Glutamatergic neuron (in vitro differentiated cells): ENCODE results near the gene ABCB6. TPM values are rescaled to one million over a fixed set of nuclear protein-coding genes. Genes with fewer than 3 reads are reported as not detected.

Source experiments
- DNase-seq: peaks from one replicate; pipeline ENCODE4 v3.0.0; 2022
- H3K27ac Mint-ChIP-seq: one replicate; pipeline ENCODE4 v1.8.0; 2020; ENCODE audit warnings: mild to moderate bottlenecking, mixed read lengths, inconsistent platforms; ENCODE audit not compliant: unreplicated experiment
- H3K27me3 Mint-ChIP-seq: one replicate; pipeline ENCODE4 v1.8.0; 2020; ENCODE audit warnings: mild to moderate bottlenecking, moderate library complexity, mixed read lengths, inconsistent platforms; ENCODE audit not compliant: unreplicated experiment
- H3K36me3 Mint-ChIP-seq: one replicate; pipeline ENCODE4 v1.8.0; 2020; ENCODE audit warnings: mild to moderate bottlenecking, mixed read lengths, inconsistent platforms; ENCODE audit not compliant: unreplicated experiment
- H3K4me1 Mint-ChIP-seq: one replicate; pipeline ENCODE4 v1.8.0; 2020; ENCODE audit warnings: mild to moderate bottlenecking, low read depth, mixed read lengths, inconsistent platforms; ENCODE audit not compliant: unreplicated experiment
- H3K4me3 Mint-ChIP-seq: one replicate; pipeline ENCODE4 v1.8.0; 2020; ENCODE audit warnings: mild to moderate bottlenecking, mixed read lengths, inconsistent platforms; ENCODE audit not compliant: unreplicated experiment
- H3K9me3 Mint-ChIP-seq: one replicate; pipeline ENCODE4 v1.8.0; 2020; ENCODE audit warnings: mild to moderate bottlenecking, moderate library complexity, mixed read lengths, inconsistent platforms; ENCODE audit not compliant: unreplicated experiment
- CTCF ChIP-seq: fragments of 200-600 bp; sonication (generic); IDR thresholded peaks from one replicate; pipeline ENCODE4 v1.5.0; 2021; ENCODE audit not compliant: partially characterized antibody, unreplicated experiment
- total RNA-seq: library from RNA; stranded (reverse); fragmentation: NEBNext Ultra II Directional; extraction: Animal tissue kit (Norgen Biotek cat#: 25700); gene quantifications from one replicate; pipeline ENCODE4 v1.2.1, GENCODE V29; 2021; ENCODE audit not compliant: unreplicated experiment

The ABCB6 gene
- total RNA-seq, 1 donor from 2014 or later: 49.4 TPM

- peaks cover 5% of the 10 kb centered on the region for H3K27me3 Mint-ChIP-seq
- H3K4me3 Mint-ChIP-seq: peak overlapping the region; percentile 86
- peak overlapping the region; percentile 33 for H3K27ac Mint-ChIP-seq
- no peak for DNase-seq
- H3K4me1 Mint-ChIP-seq: peaks cover 15% of the 10 kb centered on the region
- no peak for TF ChIP-seq CTCF
- H3K36me3 Mint-ChIP-seq: no peaks in the 10 kb centered on the region
- peaks cover 6% of the 10 kb centered on the region for H3K9me3 Mint-ChIP-seq
Observed at GRCh38 chr2:219228041-219228910, 9.5 kb upstream of the ABCB6 start.

GRCh38 chr2:219225350-219225749 is 6.6 kb upstream of the ABCB6 start:
- Mint-ChIP-seq H3K27me3 (peaks cover 11% of the 10 kb centered on the region), H3K9me3 (peaks cover 6% of the 10 kb centered on the region), H3K36me3 (peaks cover 5% of the 10 kb centered on the region), H3K27ac (no peak overlapping the region), H3K4me1 (peaks cover 14% of the 10 kb centered on the region), H3K4me3 (no peak overlapping the region)
- DNase-seq: no peak
- no peak for TF ChIP-seq CTCF

- H3K4me3 Mint-ChIP-seq: no peak overlapping the region
- no peak overlapping the region for H3K27ac Mint-ChIP-seq
- peaks cover 5% of the 10 kb centered on the region for H3K36me3 Mint-ChIP-seq
- no peak for TF ChIP-seq CTCF
- peaks cover 15% of the 10 kb centered on the region for H3K4me1 Mint-ChIP-seq
- H3K9me3 Mint-ChIP-seq: peaks cover 6% of the 10 kb centered on the region
- DNase-seq: no peak
- peaks cover 7% of the 10 kb centered on the region for H3K27me3 Mint-ChIP-seq
Observed at GRCh38 chr2:219223831-219224610, 5.3 kb upstream of the ABCB6 start.

- Mint-ChIP-seq H3K4me3 (no peak overlapping the region), H3K36me3 (peaks cover 5% of the 10 kb centered on the region), H3K27me3 (peaks cover 5% of the 10 kb centered on the region), H3K4me1 (peaks cover 7% of the 10 kb centered on the region), H3K9me3 (peaks cover 9% of the 10 kb centered on the region), H3K27ac (no peak overlapping the region)
- DNase-seq: no peak
- no peak for TF ChIP-seq CTCF
Observed at GRCh38 chr2:219221957-219222518, 3.3 kb upstream of the ABCB6 start.
